ENCODE data around the gene KCNG3.
A peak's percentile ranks its signal among the peaks of the same experiment; 100 is the strongest.

KCNG3 gene

GRCh38 chr2:42493468-42494354 is at the start of gene KCNG3:
Gene KCNG3, minus strand, starts transcription at chr2:42493982. Its CDS starts 481 bp downstream, at chr2:42493501.
- TF ChIP-seq CTCF (IDR thresholded peaks at IDR 0.05; ENCODE audit: low read depth, low read length) = no peak
- no peaks in the 10 kb centered on the region for H3K27me3 ChIP-seq (ENCODE audit: insufficient read depth, low read depth, severe bottlenecking)
- peak within 1 kb of the TSS; percentile 70 for H3K27ac ChIP-seq
- no peaks in the 10 kb centered on the region for H3K9me3 ChIP-seq (ENCODE audit: severe bottlenecking)
- no peaks in the 10 kb centered on the region for H3K36me3 ChIP-seq
- peak; percentile 88 for DNase-seq
- H3K4me3 ChIP-seq (ENCODE audit: low read depth, low read length) = peak within 1 kb of the TSS; percentile 76

- no peak for TF ChIP-seq CTCF (IDR thresholded peaks at IDR 0.05; ENCODE audit: low read depth, low read length)
- DNase-seq = no peak
Observed at GRCh38 chr2:42542871-42543270, 49.1 kb upstream of the KCNG3 start.

GRCh38 chr2:42537493-42537892 is 43.7 kb upstream of the KCNG3 start:
- Histone ChIP-seq H3K36me3 (no peaks in the 10 kb centered on the region), H3K9me3 (ENCODE audit: severe bottlenecking) (no peaks in the 10 kb centered on the region), H3K4me3 (ENCODE audit: low read depth, low read length) (no peak overlapping the region), H3K27ac (no peak overlapping the region), H3K27me3 (ENCODE audit: insufficient read depth, low read depth, severe bottlenecking) (no peaks in the 10 kb centered on the region)
- no peak for TF ChIP-seq CTCF (IDR thresholded peaks at IDR 0.05; ENCODE audit: low read depth, low read length)
- DNase-seq = no peak

More at GRCh38 chr2:42542871-42543270, 49.1 kb upstream of the KCNG3 start:
- Histone ChIP-seq H3K27ac (no peak overlapping the region), H3K4me3 (ENCODE audit: low read depth, low read length) (no peak overlapping the region), H3K36me3 (no peaks in the 10 kb centered on the region), H3K9me3 (ENCODE audit: severe bottlenecking) (no peaks in the 10 kb centered on the region), H3K27me3 (ENCODE audit: insufficient read depth, low read depth, severe bottlenecking) (no peaks in the 10 kb centered on the region)

GRCh38 chr2:42532397-42532796 is 38.6 kb upstream of the KCNG3 start:
- Histone ChIP-seq H3K9me3 (ENCODE audit: severe bottlenecking) (no peaks in the 10 kb centered on the region), H3K27me3 (ENCODE audit: insufficient read depth, low read depth, severe bottlenecking) (no peaks in the 10 kb centered on the region), H3K4me3 (ENCODE audit: low read depth, low read length) (no peak overlapping the region), H3K27ac (no peak overlapping the region), H3K36me3 (no peaks in the 10 kb centered on the region)
- TF ChIP-seq CTCF (IDR thresholded peaks at IDR 0.05; ENCODE audit: low read depth, low read length) = no peak
- no peak for DNase-seq

GRCh38 chr2:42523341-42523740 is 29.6 kb upstream of the KCNG3 start:
- Histone ChIP-seq H3K4me3 (ENCODE audit: low read depth, low read length) (no peak overlapping the region), H3K27ac (no peak overlapping the region), H3K27me3 (ENCODE audit: insufficient read depth, low read depth, severe bottlenecking) (no peaks in the 10 kb centered on the region), H3K9me3 (ENCODE audit: severe bottlenecking) (no peaks in the 10 kb centered on the region), H3K36me3 (no peaks in the 10 kb centered on the region)
- no peak for TF ChIP-seq CTCF (IDR thresholded peaks at IDR 0.05; ENCODE audit: low read depth, low read length)
- no peak for DNase-seq
